H1 (cell line): ENCODE measurements around the gene RIMS1. TPM values are rescaled to one million over a fixed set of nuclear protein-coding genes. Genes with fewer than 3 reads are reported as not detected.

Experiments used
- CTCF ChIA-PET: fragments of 300-600 bp; sonication (Branson Sonifier 250); formaldehyde crosslinking; loops from one replicate; lab custom pipeline; 2021; ENCODE audit not compliant: partially characterized antibody; lab: Charles Lee
- POLR2A ChIA-PET: fragments of 300-600 bp; sonication (Branson Sonifier 250); formaldehyde crosslinking; loops from one replicate; lab custom pipeline; 2021; ENCODE audit warnings: inconsistent platforms; ENCODE audit not compliant: partially characterized antibody; lab: Charles Lee
- DNase-seq, 2 experiments: peaks; one replicate each; pipeline versions ENCODE4 v3.0.0 to v3.0.0-alpha.2; 2010 to 2022; ENCODE audit warnings: low spot score in 2 of 2, low read depth in 1 of 2, mixed read lengths in 1 of 2
- FAIRE-seq: peaks from 2 replicates; lab custom pipeline; 2011; peaks lifted over from hg19 to GRCh38; lab: Jason Lieb, UNC
- H2AFZ ChIP-seq: 2 replicates; pipeline ENCODE4 v1.8.1; 2012; ENCODE audit warnings: low read length, inconsistent platforms
- H2AK5ac ChIP-seq: 2 replicates; pipeline ENCODE4 v1.6.1; 2013; ENCODE audit warnings: low read depth, low read length
- H2BK120ac ChIP-seq: replicated peaks from 2 replicates; pipeline ENCODE3; 2013; ENCODE audit warnings: low read depth, low read length, inconsistent platforms
- H2BK12ac ChIP-seq: 2 replicates; pipeline ENCODE4 v1.6.1; 2013; ENCODE audit warnings: low read depth, low read length
- H2BK15ac ChIP-seq: 2 replicates; pipeline ENCODE4 v1.6.1; 2013; ENCODE audit warnings: low read length
- H2BK20ac ChIP-seq: 2 replicates; pipeline ENCODE4 v1.6.1; 2013; ENCODE audit warnings: low read length
- H2BK5ac ChIP-seq: 2 replicates; pipeline ENCODE4 v1.6.1; 2013; ENCODE audit warnings: low read depth, low read length
- H3K14ac ChIP-seq: 2 replicates; pipeline ENCODE4 v1.6.1; 2013; ENCODE audit warnings: inconsistent platforms; ENCODE audit not compliant: insufficient read length
- H3K18ac ChIP-seq: 2 replicates; pipeline ENCODE4 v1.6.1; 2013; ENCODE audit warnings: low read length; ENCODE audit errors: extremely low read depth
- H3K23ac ChIP-seq: 2 replicates; pipeline ENCODE4 v1.6.1; 2013; ENCODE audit warnings: inconsistent platforms; ENCODE audit not compliant: insufficient read length
- H3K23me2 ChIP-seq: 2 replicates; pipeline ENCODE4 v1.6.1; 2013; ENCODE audit warnings: low read depth, low read length
- H3K27ac ChIP-seq: 2 replicates; pipeline ENCODE4 v1.6.1; 2011; ENCODE audit warnings: low read depth, low read length, inconsistent platforms
- H3K27me3 ChIP-seq, 4 experiments: replicated peaks in 1 of 4; 1 replicate in 1 of 4; 2 replicates in 3 of 4; pipeline versions ENCODE4 v1.6.1 to v1.8.1; 2011 to 2013; ENCODE audit warnings: low read length in 3 of 4, mild to moderate bottlenecking in 3 of 4, inconsistent platforms in 2 of 4, mixed read lengths in 2 of 4, moderate library complexity in 1 of 4; ENCODE audit not compliant: control insufficient read depth in 3 of 4, insufficient read depth in 3 of 4; ENCODE audit errors: extremely low read depth in 1 of 4
- H3K36me3 ChIP-seq, 4 experiments: 2 replicates each; pipeline versions ENCODE4 v1.6.1 to v1.8.1; 2011 to 2013; ENCODE audit warnings: mild to moderate bottlenecking in 4 of 4, low read length in 3 of 4, moderate library complexity in 2 of 4, control low read depth in 1 of 4, inconsistent platforms in 1 of 4; ENCODE audit not compliant: insufficient read depth in 4 of 4, control insufficient read depth in 2 of 4
- H3K4ac ChIP-seq: replicated peaks from 2 replicates; pipeline ENCODE3; 2013; ENCODE audit warnings: low read length, low read depth, mixed read lengths, inconsistent platforms; ENCODE audit not compliant: insufficient read length
- H3K4me1 ChIP-seq, 4 experiments: replicated peaks in 1 of 4; 1 replicate in 1 of 4; 2 replicates in 3 of 4; pipeline versions ENCODE4 v1.6.1 to v1.8.1; 2011 to 2013; ENCODE audit warnings: low read length in 3 of 4, inconsistent platforms in 2 of 4, mixed read lengths in 1 of 4; ENCODE audit not compliant: insufficient read depth in 4 of 4, control insufficient read depth in 3 of 4
- H3K4me2 ChIP-seq, 2 experiments: 2 replicates each; pipeline versions ENCODE4 v1.6.1 to v1.8.1; 2011 to 2013; ENCODE audit warnings: low read depth in 2 of 2, low read length in 2 of 2, control low read depth in 1 of 2, inconsistent platforms in 1 of 2, mild to moderate bottlenecking in 1 of 2; ENCODE audit not compliant: insufficient read depth in 1 of 2
- H3K4me3 ChIP-seq, 4 experiments: fragments of 200-600, 300-600 bp in 1 of 4; sonication (generic), shearing (Covaris generic), sonication (Bioruptor Twin) in 1 of 4; 2 replicates each; pipeline versions ENCODE4 v1.5.1 to v1.8.1; 2011 to 2016; ENCODE audit warnings: low read length in 4 of 4, low read depth in 3 of 4, control low read depth in 2 of 4, inconsistent platforms in 2 of 4, mild to moderate bottlenecking in 2 of 4, mixed read lengths in 1 of 4, moderate library complexity in 1 of 4; ENCODE audit not compliant: insufficient read depth in 2 of 4; ENCODE audit errors: extremely low read depth in 1 of 4
- H3K56ac ChIP-seq: replicated peaks from 2 replicates; pipeline ENCODE3; 2013; ENCODE audit warnings: low read depth, mild to moderate bottlenecking, mixed read lengths, low read length, inconsistent platforms; ENCODE audit not compliant: insufficient read length
- H3K79me1 ChIP-seq: 2 replicates; pipeline ENCODE4 v1.6.1; 2013; ENCODE audit warnings: low read depth, low read length, control low read depth
- H3K79me2 ChIP-seq, 2 experiments: 2 replicates each; pipeline versions ENCODE4 v1.6.1 to v1.8.1; 2012 to 2013; ENCODE audit warnings: low read length in 2 of 2, mild to moderate bottlenecking in 2 of 2, inconsistent platforms in 1 of 2; ENCODE audit not compliant: insufficient read depth in 2 of 2, control insufficient read depth in 1 of 2
- H3K9ac ChIP-seq, 4 experiments: replicated peaks in 1 of 4; 1 replicate in 1 of 4; 2 replicates in 3 of 4; pipeline versions ENCODE4 v1.6.1 to v1.8.1; 2011 to 2013; ENCODE audit warnings: low read depth in 3 of 4, low read length in 3 of 4, control low read depth in 2 of 4, mild to moderate bottlenecking in 2 of 4, moderate library complexity in 2 of 4, inconsistent platforms in 1 of 4; ENCODE audit errors: extremely low read depth in 1 of 4
- H3K9me3 ChIP-seq, 2 experiments: 2 replicates each; pipeline versions ENCODE4 v1.6.1 to v1.8.1; 2012 to 2013; ENCODE audit warnings: mild to moderate bottlenecking in 2 of 2, moderate library complexity in 2 of 2, control low read depth in 1 of 2, inconsistent platforms in 1 of 2, low read depth in 1 of 2, low read length in 1 of 2, mixed read lengths in 1 of 2; ENCODE audit not compliant: insufficient read depth in 2 of 2
- H4K20me1 ChIP-seq, 2 experiments: replicated peaks in 1 of 2; 2 replicates each; pipeline versions ENCODE3 to v1.8.1; 2011 to 2013; ENCODE audit warnings: inconsistent platforms in 2 of 2, low read length in 2 of 2, mild to moderate bottlenecking in 1 of 2; ENCODE audit not compliant: insufficient read depth in 2 of 2, control insufficient read depth in 1 of 2
- H4K5ac ChIP-seq: 2 replicates; pipeline ENCODE4 v1.6.1; 2013; ENCODE audit warnings: low read length, low read depth, mixed read lengths, inconsistent platforms; ENCODE audit not compliant: insufficient read length
- H4K8ac ChIP-seq: 2 replicates; pipeline ENCODE4 v1.8.0; 2013; ENCODE audit warnings: mild to moderate bottlenecking, moderate library complexity, low read length, inconsistent platforms; ENCODE audit not compliant: insufficient read depth; ENCODE audit errors: extremely low read depth
- H4K91ac ChIP-seq: replicated peaks from 2 replicates; pipeline ENCODE3; 2013; ENCODE audit warnings: low read length, mixed read lengths, inconsistent platforms; ENCODE audit not compliant: insufficient read length
- BACH1 ChIP-seq: IDR thresholded peaks from 2 replicates; pipeline ENCODE4 v1.6.1; 2012; ENCODE audit warnings: low read length, improper control_type of control experiment
- CBX8 ChIP-seq: fragments of 300-800, 300-1000 bp; sonication (generic); IDR thresholded peaks from 2 replicates; pipeline ENCODE4 v1.7.1; 2016; ENCODE audit warnings: low read depth, low read length, borderline replicate concordance
- CEBPB ChIP-seq: IDR thresholded peaks from 2 replicates; pipeline ENCODE4 v1.6.1; 2012; ENCODE audit warnings: low read depth, low read length
- CHD1 ChIP-seq: IDR thresholded peaks from 2 replicates; pipeline ENCODE4 v1.6.1; 2012; ENCODE audit warnings: low read depth, low read length, improper control_type of control experiment
- EZH2 ChIP-seq: fragments of 200-600 bp; sonication (generic); IDR thresholded peaks from 2 replicates; pipeline ENCODE4 v1.7.1; 2012; ENCODE audit warnings: low read depth, mild to moderate bottlenecking, moderate library complexity, low read length, inconsistent platforms; ENCODE audit not compliant: severe bottlenecking
- HDAC6 ChIP-seq: IDR thresholded peaks from one replicate; pipeline ENCODE4 v1.7.1; 2012; ENCODE audit warnings: low read depth, mild to moderate bottlenecking, inconsistent platforms, low read length, moderate library complexity
- MAFK ChIP-seq: IDR thresholded peaks from 2 replicates; pipeline ENCODE4 v1.6.1; 2012; ENCODE audit warnings: low read depth, mild to moderate bottlenecking, improper control_type of control experiment, low read length
- POLR2AphosphoS5 ChIP-seq: IDR thresholded peaks from 2 replicates; pipeline ENCODE4 v1.6.1; 2011; ENCODE audit warnings: low read depth, low read length
- SIRT6 ChIP-seq: IDR thresholded peaks from one replicate; pipeline ENCODE4 v1.7.1; 2012; ENCODE audit warnings: low read length, inconsistent platforms
- SRF ChIP-seq: IDR thresholded peaks from 2 replicates; pipeline ENCODE4 v1.6.1; 2011; ENCODE audit warnings: mild to moderate bottlenecking, low read depth, low read length, moderate library complexity
- TAF7 ChIP-seq: optimal IDR thresholded peaks from 2 replicates; pipeline ENCODE3; 2011; ENCODE audit warnings: low read depth, mild to moderate bottlenecking, inconsistent platforms, low read length, moderate library complexity, borderline replicate concordance
- TEAD4 ChIP-seq: IDR thresholded peaks from 2 replicates; pipeline ENCODE4 v1.6.1; 2012; ENCODE audit warnings: low read depth, low read length, inconsistent platforms, mixed read lengths
- WGBS, 2 experiments: shearing (Covaris generic) in 1 of 2; methylation state at CpG; one replicate each; pipeline versions ENCODE4 v1.1.6 to v1.1.7; 2013 to 2015; ENCODE audit warnings: low lambda C conversion rate in 2 of 2, mixed read lengths in 2 of 2, inconsistent platforms in 1 of 2, low coverage in 1 of 2, missing lambda C conversion rate in 1 of 2; ENCODE audit not compliant: insufficient replicate concordance in 2 of 2, insufficient coverage in 1 of 2, insufficient read length in 1 of 2; ENCODE audit errors: extremely low coverage in 1 of 2, missing lambda C conversion rate in 1 of 2; 5-methylcytosine and 5-hydroxymethylcytosine counted together
- polyA plus RNA-seq, 7 experiments: library from polyadenylated mRNA; depleted of rRNA in 3 of 7; stranded (reverse) in 5 of 7; unstranded in 2 of 7; fragments of >200 nt in 5 of 7; fragments of 200-250 nt in 2 of 7; gene quantifications; 1 replicate in 5 of 7; 2 replicates in 1 of 7; 4 replicates in 1 of 7; pipeline versions ENCODE4 v1.2.1 to v1.2.3, GENCODE V29; 2011 to 2013; ENCODE audit warnings: missing spikeins in 2 of 7, mixed read lengths in 2 of 7
- total RNA-seq: library from RNA; stranded (reverse); fragmentation: NEBNext Ultra II Directional; extraction: Animal tissue kit (Norgen Biotek cat#: 25700); gene quantifications from 2 replicates; pipeline ENCODE4 v1.2.1, GENCODE V29; 2021

The RIMS1 gene
- total and polyA plus RNA-seq, 2 of the 8 experiments (the other 6 are each of a cell fraction or from before 2014, with no cell fraction given) = 0.63 to 2.3 TPM

- CTCF ChIA-PET = interaction anchor here (1.3 to 1.4 kb wide), 2 partner anchors 8 to 20 kb away, joined by 3 to 4 read pairs; no protein-coding TSS in a partner anchor
- no peak for FAIRE-seq
- POLR2A ChIA-PET = no interaction called here
- no peak overlapping the region for H3K27ac ChIP-seq
- H2BK20ac ChIP-seq = no peak overlapping the region
- 98% methylated on average over 5 of the region's 5 CpGs; no CpG with 5 or more reads in 1 of the 2 experiments for WGBS, 2 experiments
- H2AFZ ChIP-seq = no peak overlapping the region
- no peak for DNase-seq
- no peak overlapping the region for H4K8ac ChIP-seq
- no peak overlapping the region for H3K23ac ChIP-seq
- no peaks in the 10 kb centered on the region for H3K23me2 ChIP-seq
- no peaks in the 10 kb centered on the region for H3K79me1 ChIP-seq
- H2BK5ac ChIP-seq = no peak overlapping the region
- no peak overlapping the region for H3K4me3 ChIP-seq
- no peak for TF ChIP-seq CHD1
- TF ChIP-seq SIRT6 = no peak
- no peak for TF ChIP-seq MAFK
- no peak for TF ChIP-seq CEBPB
- TF ChIP-seq TEAD4 = no peak
- no peak for TF ChIP-seq BACH1
- TF ChIP-seq HDAC6 = no peak
- TF ChIP-seq SRF = no peak
- no peak for TF ChIP-seq POLR2AphosphoS5
- TF ChIP-seq TAF7 = no peak
- TF ChIP-seq EZH2 = no peak
- no peak for TF ChIP-seq CBX8
- no peaks in the 10 kb centered on the region for H3K79me2 ChIP-seq
- H3K18ac ChIP-seq = no peak overlapping the region
- no peaks in the 10 kb centered on the region for H3K27me3 ChIP-seq
- no peak overlapping the region for H3K14ac ChIP-seq
- no peaks in the 10 kb centered on the region for H3K9me3 ChIP-seq
- no peaks in the 10 kb centered on the region for H3K36me3 ChIP-seq
- no peak overlapping the region for H2AK5ac ChIP-seq
- H2BK120ac ChIP-seq = no peak overlapping the region
- no peak overlapping the region for H2BK15ac ChIP-seq
- H2BK12ac ChIP-seq = no peak overlapping the region
- no peaks in the 10 kb centered on the region for H4K20me1 ChIP-seq
- H4K5ac ChIP-seq = no peak overlapping the region
- H4K91ac ChIP-seq = no peak overlapping the region
- no peak overlapping the region for H3K56ac ChIP-seq
- no peak overlapping the region for H3K9ac ChIP-seq
- H3K4me2 ChIP-seq = no peak overlapping the region
- H3K4me1 ChIP-seq = no peaks in the 10 kb centered on the region
- H3K4ac ChIP-seq = no peak overlapping the region
These were observed 401.5 kb downstream of the RIMS1 start for GRCh38 chr6:72287801-72288200.
